Left lung (tissue), 10 donors: Measurements from ENCODE around the gene DLG2. TPM values are rescaled to one million over a fixed set of nuclear protein-coding genes. Genes with fewer than 3 reads are reported as not detected.

Source experiments
- ATAC-seq: fragments of 200-7000 bp; cut with Tn5 transposase; one replicate; pipeline ENCODE4 v1.9.1; 2020; ENCODE audit warnings: moderate library complexity
- DNase-seq, 4 donors: peaks; one replicate each; pipeline ENCODE4 v3.0.0-alpha.2; 2013 to 2020
- H3K27ac ChIP-seq, 2 donors: fragments of 200-600 bp; sonication (generic) in 1 of 2; one replicate each; pipeline versions ENCODE4 v1.5.0 to v1.8.0; 2020 to 2021
- H3K27me3 ChIP-seq, 2 donors: fragments of 200-600 bp; sonication (generic) in 1 of 2; one replicate each; pipeline versions ENCODE4 v1.5.0 to v1.8.0; 2020 to 2021
- H3K36me3 ChIP-seq, 2 donors: fragments of 200-600 bp; sonication (generic) in 1 of 2; one replicate each; pipeline versions ENCODE4 v1.5.0 to v1.8.0; 2020 to 2021
- H3K4me1 ChIP-seq, 2 donors: fragments of 200-600 bp; one replicate each; pipeline ENCODE4 v1.8.0; 2021
- H3K4me3 ChIP-seq, 2 donors: fragments of 200-600 bp; sonication (generic) in 1 of 2; one replicate each; pipeline versions ENCODE4 v1.5.0 to v1.8.0; 2020 to 2021; ENCODE audit warnings: mild to moderate bottlenecking in 1 of 2
- H3K9me3 ChIP-seq, 2 donors: fragments of 200-600 bp; sonication (generic) in 1 of 2; one replicate each; pipeline versions ENCODE4 v1.5.0 to v1.8.0; 2020 to 2021
- CTCF ChIP-seq, 2 donors: fragments of 200-600 bp; sonication (generic) in 1 of 2; IDR thresholded peaks; one replicate each; pipeline versions ENCODE4 v1.5.0 to v1.8.0; 2021; ENCODE audit warnings: antibody characterized with exemption in 2 of 2
- intact Hi-C, 2 donors: fragments of 100-400 bp; cut with DNase I; formaldehyde crosslinking; loops; one replicate each; pipeline versions ENCODE4 v1.11.2 to v1.14.2; 2022
- polyA plus RNA-seq, 6 donors: library from polyadenylated mRNA; unstranded; fragments of 120-200 nt; gene quantifications; one replicate each; pipeline ENCODE4 v1.2.1, GENCODE V29; 2013; ENCODE audit not compliant: insufficient read length in 6 of 6
- total RNA-seq, 2 donors: library from RNA; stranded (reverse); fragmentation: NEBNext Ultra II Directional; extraction: Animal tissue kit (Norgen Biotek cat#: 25700); gene quantifications; one replicate each; pipeline ENCODE4 v1.2.1, GENCODE V29; 2021
- donor health status: DM: no; HTN: yes; CAD: no.
- donor health status: DM: no; HTN: no; CAD: no.

DLG2 gene
- total and polyA plus RNA-seq, 8 donors, result 4.5 to 15.0 (median 8.6) TPM

GRCh38 chr11:84339796-84340195 is 1287.3 kb downstream of the DLG2 start:
- DNase-seq (no peak), ATAC-seq (no peak)
- no peak overlapping the region for H3K27ac ChIP-seq
- H3K4me1 ChIP-seq, result no peaks in the 10 kb centered on the region
- intact Hi-C loops, result no loop called here
- H3K4me3 ChIP-seq, result no peak overlapping the region
- H3K36me3 ChIP-seq, result no peaks in the 10 kb centered on the region
- no peaks in the 10 kb centered on the region for H3K27me3 ChIP-seq
- TF ChIP-seq CTCF (IDR thresholded peaks at IDR 0.05), result no peak
- H3K9me3 ChIP-seq, result no peaks in the 10 kb centered on the region

GRCh38 chr11:84333221-84333620 is 1293.9 kb downstream of the DLG2 start:
- intact Hi-C loops, result no loop called here
- H3K9me3 ChIP-seq, result peaks cover 0 to 6% of the 10 kb centered on the region in 2 donors
- no peaks in the 10 kb centered on the region for H3K4me1 ChIP-seq
- no peak overlapping the region for H3K4me3 ChIP-seq
- ATAC-seq (no peak), DNase-seq (no peak)
- no peaks in the 10 kb centered on the region for H3K36me3 ChIP-seq
- H3K27ac ChIP-seq, result no peak overlapping the region
- no peak for TF ChIP-seq CTCF (IDR thresholded peaks at IDR 0.05)
- H3K27me3 ChIP-seq, result no peaks in the 10 kb centered on the region

GRCh38 chr11:84322211-84322610 is 1304.9 kb downstream of the DLG2 start:
- no peak for TF ChIP-seq CTCF (IDR thresholded peaks at IDR 0.05)
- H3K27me3 ChIP-seq, result no peaks in the 10 kb centered on the region
- ATAC-seq, result no peak
- peak in 1 of 4 donors; percentile 5 for DNase-seq
- H3K27ac ChIP-seq, result no peak overlapping the region
- H3K9me3 ChIP-seq, result no peaks in the 10 kb centered on the region
- intact Hi-C loops, result no loop called here
- H3K36me3 ChIP-seq, result no peaks in the 10 kb centered on the region
- H3K4me3 ChIP-seq, result no peak overlapping the region
- H3K4me1 ChIP-seq, result no peaks in the 10 kb centered on the region

GRCh38 chr11:84319863-84320262 is 1307.3 kb downstream of the DLG2 start:
- H3K27me3 ChIP-seq, result no peaks in the 10 kb centered on the region
- H3K4me3 ChIP-seq, result no peak overlapping the region
- ATAC-seq, result no peak
- intact Hi-C loops, result no loop called here
- H3K9me3 ChIP-seq, result no peaks in the 10 kb centered on the region
- H3K4me1 ChIP-seq, result no peaks in the 10 kb centered on the region
- DNase-seq, result no peak
- no peak for TF ChIP-seq CTCF (IDR thresholded peaks at IDR 0.05)
- H3K36me3 ChIP-seq, result no peaks in the 10 kb centered on the region
- H3K27ac ChIP-seq, result no peak overlapping the region

- no peak for TF ChIP-seq CTCF (IDR thresholded peaks at IDR 0.05)
- intact Hi-C loops, result no loop called here
- Histone ChIP-seq H3K4me1 (no peaks in the 10 kb centered on the region), H3K36me3 (no peaks in the 10 kb centered on the region), H3K9me3 (no peaks in the 10 kb centered on the region), H3K27me3 (no peaks in the 10 kb centered on the region), H3K4me3 (peak overlapping the region in 1 of 2 donors; percentile 16), H3K27ac (no peak overlapping the region)
- ATAC-seq (peak; percentile 80), DNase-seq (no peak)
Measured at GRCh38 chr11:84316866-84317555, 1310.1 kb downstream of the DLG2 start.
